ENCODE data around the gene GAL3ST1.
A peak's percentile ranks its signal among the peaks of the same experiment; 100 is the strongest.
"Not testable (repeated sequence)": the region's sequence is repeated elsewhere in the genome, so short reads cannot be mapped to it uniquely, and the experiment has no call there.

Gene GAL3ST1

DNA sequence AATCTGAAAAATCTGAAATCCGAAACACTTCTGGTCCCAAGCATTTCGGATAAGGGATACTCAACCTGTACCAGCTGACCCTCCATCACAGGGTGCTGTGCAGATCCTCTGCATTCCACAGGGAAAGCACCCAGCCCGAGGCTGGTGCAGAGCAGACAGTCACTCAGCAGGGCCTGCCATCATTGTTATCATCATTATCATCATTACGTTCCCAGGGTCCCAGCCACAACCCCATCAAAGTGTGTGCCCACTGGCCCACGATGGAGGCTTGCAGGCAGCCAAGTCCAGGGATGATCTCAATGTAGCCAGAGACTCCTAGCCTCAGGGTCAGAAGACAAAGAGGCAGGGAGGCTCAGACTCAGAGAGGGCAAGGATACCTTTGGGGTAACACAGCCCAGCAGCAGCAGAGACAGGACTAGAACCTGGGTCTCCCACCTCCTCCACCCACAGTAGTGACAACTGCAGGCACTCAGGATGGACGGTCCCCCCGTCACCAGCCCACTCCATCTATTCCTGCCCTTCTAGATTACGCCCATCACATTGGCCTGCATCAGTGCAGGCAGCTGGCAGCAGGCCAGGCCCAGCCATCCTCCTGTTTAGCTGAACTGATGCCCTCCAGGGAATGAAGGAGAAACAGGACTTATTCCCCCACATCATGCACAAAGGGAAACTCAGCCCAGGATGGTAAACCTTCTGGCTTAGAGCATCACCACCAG is 10.3 kb downstream of the GAL3ST1 start:
- DNase-seq = no peak

GRCh38 chr22:30562366-30562765 is 12.1 kb downstream of the GAL3ST1 start:
- DNase-seq = no peak

GRCh38 chr22:30561402-30562189 is 12.9 kb downstream of the GAL3ST1 start:
- DNase-seq = no peak

- not testable (repeated sequence) for DNase-seq
Observed at GRCh38 chr22:30560643-30561202, 13.7 kb downstream of the GAL3ST1 start.

GRCh38 chr22:30559889-30560288 is 14.6 kb downstream of the GAL3ST1 start:
- DNase-seq = no peak

- DNase-seq = no peak
Observed at GRCh38 chr22:30557243-30557642, 17.2 kb downstream of the GAL3ST1 start.

- DNase-seq = no peak
Observed at GRCh38 chr22:30556388-30556787, 18.1 kb downstream of the GAL3ST1 start.

- DNase-seq = no peak
Observed at GRCh38 chr22:30555282-30556210, 18.9 kb downstream of the GAL3ST1 start.

DNA sequence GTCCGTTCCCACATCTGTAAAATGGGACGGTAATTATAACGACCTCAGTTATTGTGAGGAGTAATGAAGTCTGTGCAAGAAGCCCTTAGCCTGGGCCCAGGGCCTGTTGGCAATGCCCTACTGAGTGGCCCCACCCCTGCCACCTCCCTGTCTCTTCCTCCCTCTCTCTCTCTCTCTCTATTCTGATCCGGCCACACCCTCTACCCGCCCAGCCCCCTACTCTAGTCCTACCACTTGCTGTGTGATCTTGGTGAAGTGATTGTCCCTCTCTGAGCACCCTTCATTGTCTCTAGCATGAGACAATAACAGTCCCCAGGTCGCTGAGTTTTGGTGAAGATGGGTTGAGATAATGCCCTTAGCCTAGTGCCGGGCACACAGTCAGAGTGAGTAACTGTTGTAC is 20.5 kb downstream of the GAL3ST1 start:
- no peak for DNase-seq

DNA sequence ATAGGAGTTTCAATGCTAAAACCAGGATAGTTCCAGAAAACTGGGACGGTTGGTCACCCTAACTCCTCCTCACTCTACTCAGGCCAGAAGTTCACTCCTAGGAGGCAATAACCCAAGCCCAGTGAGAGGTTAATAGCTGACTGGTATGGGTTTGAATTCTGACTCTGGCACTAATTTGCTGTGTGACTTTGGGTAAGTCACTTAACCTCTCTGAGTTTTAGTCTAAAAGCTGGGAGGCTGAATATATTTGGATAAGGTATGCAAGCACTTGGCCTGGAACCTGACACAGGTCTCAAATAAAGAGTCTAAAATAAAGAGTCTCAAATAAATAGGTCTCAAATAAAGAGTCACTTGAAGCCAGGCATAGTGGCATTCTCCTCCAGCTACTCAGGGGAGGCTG is 21.7 kb downstream of the GAL3ST1 start:
- no peak for DNase-seq

- DNase-seq = not testable (repeated sequence)
Observed at GRCh38 chr22:30551813-30552212, 22.7 kb downstream of the GAL3ST1 start.

DNA sequence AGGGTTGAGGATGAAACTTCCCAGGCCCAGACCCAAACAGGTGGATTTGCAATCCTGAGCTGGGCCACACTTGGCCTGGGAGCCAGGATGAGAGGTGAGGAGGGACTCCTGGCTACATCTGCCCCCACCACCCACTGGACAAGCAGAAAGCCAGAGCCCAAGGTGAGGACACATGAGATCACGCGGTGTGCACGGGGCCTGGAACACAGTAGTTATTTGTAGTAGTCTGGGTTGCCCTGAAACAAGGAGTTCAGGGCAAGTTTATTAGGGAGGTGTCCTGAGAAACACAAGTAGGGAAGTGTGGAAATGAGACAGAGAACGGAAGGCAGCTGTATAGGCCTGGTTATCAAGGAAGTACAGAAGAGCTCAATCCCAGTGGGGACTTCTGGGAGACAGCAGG is 27.3 kb downstream of the GAL3ST1 start:
- DNase-seq = no peak

DNA sequence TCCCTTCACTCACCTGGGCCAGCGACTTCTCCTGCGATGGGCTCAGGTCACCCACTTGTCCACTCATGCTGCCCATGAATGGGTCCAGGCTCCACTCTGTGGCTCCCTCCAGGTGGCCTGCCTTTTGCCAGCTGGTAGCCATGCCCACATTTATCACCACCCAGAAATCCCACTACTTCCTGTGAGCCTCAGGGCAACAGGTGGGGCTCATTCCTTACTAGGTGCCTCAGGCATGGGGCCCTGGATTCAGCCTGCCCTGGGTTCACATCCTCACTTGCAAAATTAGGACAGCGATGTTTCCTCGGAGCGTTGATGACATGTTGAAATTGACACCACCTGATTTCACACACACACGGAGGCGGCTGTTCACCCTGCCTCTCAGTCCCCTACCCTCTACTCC is 27.8 kb downstream of the GAL3ST1 start, which contains the start of gene SEC14L6:
SEC14L6 (minus strand) TSS at position 126 of the 400 bp plus-strand sequence; CDS start at position 67, 59 bp downstream.
- no peak for DNase-seq

- DNase-seq = no peak
Observed at GRCh38 chr22:30542811-30543188, 31.7 kb downstream of the GAL3ST1 start.

- peak; percentile 38 for DNase-seq
Observed at GRCh38 chr22:30541961-30542810, 32.3 kb downstream of the GAL3ST1 start.

GRCh38 chr22:30541511-30541910 is 33.0 kb downstream of the GAL3ST1 start:
- not testable (repeated sequence) for DNase-seq

DNA sequence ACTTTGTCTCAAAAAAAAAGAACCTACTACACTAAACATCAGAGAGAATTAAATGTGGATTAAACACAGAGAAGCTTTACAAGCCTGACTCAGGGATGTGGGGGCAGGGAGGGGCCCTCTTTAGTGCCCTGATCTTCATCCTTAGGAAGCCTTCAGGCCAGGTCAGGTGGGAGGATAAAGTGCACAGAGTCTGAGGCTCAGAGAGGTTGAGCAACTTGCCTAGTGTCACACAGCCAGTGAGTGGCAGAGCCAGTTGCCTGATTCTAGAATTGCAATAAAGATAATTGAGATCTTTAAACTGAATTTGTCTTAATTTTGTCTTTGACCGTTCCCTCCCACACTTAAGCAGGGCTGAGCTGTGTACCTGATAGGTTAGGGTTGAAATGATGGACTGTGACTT is 35.1 kb downstream of the GAL3ST1 start:
- no peak for DNase-seq

GRCh38 chr22:30538280-30538679 is 36.2 kb downstream of the GAL3ST1 start:
- DNase-seq = no peak

GRCh38 chr22:30537083-30537731 is 37.3 kb downstream of the GAL3ST1 start:
- no peak for DNase-seq

DNA sequence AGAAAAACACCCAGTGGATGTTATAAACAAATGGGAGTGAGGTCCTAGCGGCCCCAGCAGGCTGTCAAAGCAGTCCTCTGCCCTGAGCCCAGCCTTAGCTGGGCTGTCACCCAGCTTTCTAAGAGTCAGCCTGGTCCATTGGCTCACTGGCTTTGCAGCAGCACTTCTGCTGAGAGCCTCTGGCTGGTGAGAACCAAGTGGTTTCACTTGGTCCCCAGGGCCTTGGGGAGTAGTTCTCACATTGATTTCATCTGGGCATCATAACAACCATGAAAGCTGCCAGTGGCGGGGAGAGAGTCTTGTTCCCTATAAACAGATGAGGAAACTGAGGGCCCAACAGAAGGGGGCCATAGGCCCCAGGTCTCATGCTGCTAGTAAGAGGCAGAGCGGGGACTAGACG is 39.3 kb downstream of the GAL3ST1 start:
- DNase-seq = no peak
